Breast epithelium (tissue), 3 donors: Measurements from ENCODE around the gene AKT3.

ENCODE experiments used
- POLR2A ChIP-seq: fragments of 450-650 bp; IDR thresholded peaks from one replicate; pipeline ENCODE4 v1.6.1; 2016; ENCODE audit warnings: antibody characterized with exemption, mild to moderate bottlenecking, moderate library complexity
- POLR2AphosphoS5 ChIP-seq, 3 donors: sonication (generic); formaldehyde crosslinking; IDR thresholded peaks; one replicate each; pipeline ENCODE4 v1.6.1; 2017; ENCODE audit warnings: antibody characterized with exemption in 3 of 3
- TF ChIP-seq, protein P1 (sequence below), 3 donors: fragments of 450-650 bp; IDR thresholded peaks; one replicate each; pipeline ENCODE4 v1.5.1; 2016 to 2017; ENCODE audit warnings: antibody characterized with exemption in 3 of 3, mild to moderate bottlenecking in 3 of 3, moderate library complexity in 3 of 3

DNA sequence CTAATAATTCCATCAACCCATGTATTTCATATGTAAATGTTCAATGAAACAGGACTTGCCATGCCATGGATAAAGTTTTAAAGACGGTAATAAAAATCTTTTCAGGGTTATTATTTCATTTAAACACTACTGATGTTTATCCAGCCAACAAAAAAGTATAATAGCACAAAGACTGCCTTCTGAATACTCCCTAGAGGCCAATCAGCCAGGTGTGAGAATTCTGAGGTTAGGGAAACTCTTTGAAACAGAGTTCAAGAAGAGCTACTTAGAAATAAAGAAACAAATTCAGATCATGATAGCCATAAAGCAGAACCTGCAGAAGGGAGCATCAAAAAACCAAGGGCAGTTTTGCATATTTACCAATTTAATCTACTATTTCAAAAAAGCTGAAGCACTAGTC lies 48.7 kb downstream of the AKT3 start:
- TF ChIP-seq, protein P1, sequence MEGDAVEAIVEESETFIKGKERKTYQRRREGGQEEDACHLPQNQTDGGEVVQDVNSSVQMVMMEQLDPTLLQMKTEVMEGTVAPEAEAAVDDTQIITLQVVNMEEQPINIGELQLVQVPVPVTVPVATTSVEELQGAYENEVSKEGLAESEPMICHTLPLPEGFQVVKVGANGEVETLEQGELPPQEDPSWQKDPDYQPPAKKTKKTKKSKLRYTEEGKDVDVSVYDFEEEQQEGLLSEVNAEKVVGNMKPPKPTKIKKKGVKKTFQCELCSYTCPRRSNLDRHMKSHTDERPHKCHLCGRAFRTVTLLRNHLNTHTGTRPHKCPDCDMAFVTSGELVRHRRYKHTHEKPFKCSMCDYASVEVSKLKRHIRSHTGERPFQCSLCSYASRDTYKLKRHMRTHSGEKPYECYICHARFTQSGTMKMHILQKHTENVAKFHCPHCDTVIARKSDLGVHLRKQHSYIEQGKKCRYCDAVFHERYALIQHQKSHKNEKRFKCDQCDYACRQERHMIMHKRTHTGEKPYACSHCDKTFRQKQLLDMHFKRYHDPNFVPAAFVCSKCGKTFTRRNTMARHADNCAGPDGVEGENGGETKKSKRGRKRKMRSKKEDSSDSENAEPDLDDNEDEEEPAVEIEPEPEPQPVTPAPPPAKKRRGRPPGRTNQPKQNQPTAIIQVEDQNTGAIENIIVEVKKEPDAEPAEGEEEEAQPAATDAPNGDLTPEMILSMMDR (IDR thresholded peaks at IDR 0.05) = no peak
- TF ChIP-seq POLR2A (no peak), POLR2AphosphoS5 (IDR thresholded peaks at IDR 0.05) (no peak)
